Fibroblast of the conjunctiva (primary cell): ENCODE measurements around the gene ALDH1L1.
"Not testable (repeated sequence)": the region's sequence is repeated elsewhere in the genome, so short reads cannot be mapped to it uniquely, and the experiment has no call there.

Source experiments
- DNase-seq: peaks from one replicate; pipeline ENCODE4 v3.0.0-alpha.2; 2010; ENCODE audit warnings: low read depth

Gene ALDH1L1

GRCh38 chr3:126104742-126105605, 75.4 kb downstream of the ALDH1L1 start:
- DNase-seq = no peak

GRCh38 chr3:126104028-126104635, 76.3 kb downstream of the ALDH1L1 start:
- no peak for DNase-seq

- no peak for DNase-seq
These were observed 77.0 kb downstream of the ALDH1L1 start for GRCh38 chr3:126103121-126104027.

- DNase-seq = peak; percentile 27
These were observed 77.8 kb downstream of the ALDH1L1 start for GRCh38 chr3:126102530-126102951.

- no peak for DNase-seq
These were observed 78.4 kb downstream of the ALDH1L1 start for GRCh38 chr3:126102011-126102410.

GRCh38 chr3:126101521-126101982, 78.8 kb downstream of the ALDH1L1 start:
- no peak for DNase-seq

GRCh38 chr3:126100634-126101301, 79.6 kb downstream of the ALDH1L1 start:
- DNase-seq = no peak

GRCh38 chr3:126100269-126100633, 80.1 kb downstream of the ALDH1L1 start:
- DNase-seq = no peak

GRCh38 chr3:126098391-126098858, 82.0 kb downstream of the ALDH1L1 start:
- DNase-seq = no peak

- no peak for DNase-seq
These were observed 82.6 kb downstream of the ALDH1L1 start for GRCh38 chr3:126097801-126098200.

GRCh38 chr3:126096274-126096673, 84.1 kb downstream of the ALDH1L1 start:
- DNase-seq = not testable (repeated sequence)

- DNase-seq = not testable (repeated sequence)
These were observed 88.3 kb downstream of the ALDH1L1 start for GRCh38 chr3:126092128-126092527.

- DNase-seq = no peak
These were observed 92.7 kb downstream of the ALDH1L1 start for GRCh38 chr3:126087552-126088175.

GRCh38 chr3:126085841-126086240, 94.5 kb downstream of the ALDH1L1 start:
- DNase-seq = no peak

GRCh38 chr3:126085276-126085675, 95.1 kb downstream of the ALDH1L1 start:
- DNase-seq = no peak

- DNase-seq = no peak
These were observed 95.6 kb downstream of the ALDH1L1 start for GRCh38 chr3:126084768-126085180.

- DNase-seq = peak; percentile 56
These were observed 96.2 kb downstream of the ALDH1L1 start, which contains the start of gene SLC41A3 for GRCh38 chr3:126083913-126084767. SLC41A3 (minus strand) TSS chr3:126084124; CDS start chr3:126068219, 15,905 bp downstream.

- no peak for DNase-seq
These were observed 96.9 kb downstream of the ALDH1L1 start for GRCh38 chr3:126083511-126083912.

- no peak for DNase-seq
These were observed 97.3 kb downstream of the ALDH1L1 start for GRCh38 chr3:126083138-126083445.
